ENCODE measurements around the gene CEP164.
A peak's percentile ranks its signal among the peaks of the same experiment; 100 is the strongest.

Gene CEP164

DNA sequence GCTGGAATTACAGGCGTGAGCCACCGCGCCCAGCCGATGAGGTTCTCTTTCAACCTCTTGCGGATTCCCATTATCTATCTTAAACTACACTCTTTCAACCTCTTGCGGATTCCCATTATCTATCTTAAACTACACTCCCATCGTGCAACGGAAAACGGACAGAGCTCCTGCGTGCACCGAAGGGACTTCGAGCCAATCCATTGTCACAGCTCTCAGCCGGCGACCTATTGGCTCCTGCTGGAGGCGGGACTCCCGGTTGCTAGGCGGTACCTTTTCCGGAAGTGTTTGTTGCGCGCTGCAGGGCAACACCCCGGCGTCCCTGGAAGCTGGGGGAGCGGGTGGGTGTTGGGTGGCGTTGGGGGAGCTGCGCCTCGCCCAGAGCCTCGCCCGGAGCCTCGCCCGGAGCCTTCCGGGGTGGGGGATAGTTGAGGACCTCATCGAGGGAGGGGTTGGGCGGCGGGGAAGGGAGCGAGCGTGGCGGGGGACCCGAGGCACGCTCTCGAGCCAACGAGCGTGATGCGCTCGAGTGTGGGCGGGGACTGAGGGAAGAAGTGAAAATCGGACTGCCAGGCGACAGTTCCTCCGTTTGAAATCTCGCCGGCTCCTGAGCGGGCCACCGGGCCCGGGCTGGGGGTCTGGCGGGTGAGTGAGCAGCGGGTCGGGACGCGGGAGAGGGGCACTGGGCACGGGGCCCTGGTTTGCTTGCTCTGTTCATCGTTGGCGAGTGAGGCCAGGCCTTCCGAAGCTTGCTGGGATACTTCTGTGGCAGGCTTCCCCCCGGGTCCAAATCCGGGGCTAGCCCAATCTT is at the start of gene CEP164:
CEP164 (plus strand) TSS at position 288 of the 808 bp plus-strand sequence. CDS start 10,733 bp downstream, outside the sequence.
- DNase-seq = peak; percentile 98

DNA sequence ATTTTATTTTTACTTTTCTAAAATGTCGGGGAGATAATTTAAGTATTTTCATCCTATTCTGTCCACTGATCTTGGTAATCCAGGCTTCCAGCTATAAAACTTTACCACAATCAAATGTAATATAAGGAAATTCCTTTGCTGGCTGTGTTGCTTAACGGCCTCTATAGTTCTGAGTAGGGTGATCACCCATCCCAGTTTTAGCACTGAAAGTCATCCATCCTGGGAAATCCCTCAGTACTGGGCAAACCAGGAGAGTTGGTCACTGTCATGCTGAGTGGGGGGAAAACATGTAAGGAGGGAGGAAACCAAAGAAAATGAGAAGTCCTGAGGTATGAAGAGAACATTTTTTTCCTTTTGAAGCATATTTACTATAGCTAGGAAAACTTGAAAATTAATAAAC is 49.3 kb upstream of the CEP164 start:
- DNase-seq = no peak

DNA sequence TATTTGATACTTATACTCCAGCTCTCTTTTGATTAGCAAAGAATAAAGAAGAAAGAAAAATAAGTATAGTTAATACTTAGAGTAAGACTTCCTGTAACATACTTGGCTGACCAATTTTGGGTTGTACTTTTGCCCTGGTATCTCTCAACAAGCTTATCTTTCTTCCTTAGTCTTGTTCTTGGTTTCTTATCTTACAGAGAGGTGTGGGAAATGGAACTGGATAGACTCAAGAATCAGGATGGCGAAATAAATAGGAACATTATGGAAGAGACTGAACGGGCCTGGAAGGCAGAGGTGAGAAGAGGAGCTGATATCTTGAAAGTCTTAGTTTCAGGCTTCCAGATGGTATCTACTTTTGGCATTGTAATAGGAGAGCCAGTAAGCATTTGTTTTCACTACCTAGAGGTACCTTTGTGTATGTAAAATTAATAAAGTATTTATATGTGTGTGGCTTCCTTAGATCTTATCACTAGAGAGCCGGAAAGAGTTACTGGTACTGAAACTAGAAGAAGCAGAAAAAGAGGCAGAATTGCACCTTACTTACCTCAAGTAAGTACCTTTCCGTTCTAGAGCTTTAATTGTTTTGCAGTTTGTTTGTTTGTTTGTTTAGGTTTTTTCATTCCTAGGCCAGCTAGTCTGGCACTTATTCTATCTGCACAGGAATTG is 47.8 kb upstream of the CEP164 start:
- DNase-seq = no peak

DNA sequence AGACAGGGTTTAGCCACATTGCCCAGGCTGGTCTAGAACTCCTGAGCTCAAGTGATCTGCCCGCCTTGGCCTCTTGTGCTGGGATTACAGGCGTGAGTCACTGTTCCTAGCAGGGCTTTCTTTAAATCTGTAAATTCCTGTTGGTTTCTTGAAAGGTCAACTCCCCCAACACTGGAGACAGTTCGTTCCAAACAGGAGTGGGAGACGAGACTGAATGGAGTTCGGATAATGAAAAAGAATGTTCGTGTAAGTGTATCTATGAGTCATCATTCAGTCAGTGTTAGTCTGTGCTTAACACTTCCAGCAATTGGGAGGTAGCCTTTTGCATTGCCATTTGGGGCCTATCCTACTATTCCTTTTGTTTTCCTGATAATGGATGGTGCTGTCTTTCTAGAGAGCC is 46.5 kb upstream of the CEP164 start:
- peak; percentile 97 for DNase-seq

DNA sequence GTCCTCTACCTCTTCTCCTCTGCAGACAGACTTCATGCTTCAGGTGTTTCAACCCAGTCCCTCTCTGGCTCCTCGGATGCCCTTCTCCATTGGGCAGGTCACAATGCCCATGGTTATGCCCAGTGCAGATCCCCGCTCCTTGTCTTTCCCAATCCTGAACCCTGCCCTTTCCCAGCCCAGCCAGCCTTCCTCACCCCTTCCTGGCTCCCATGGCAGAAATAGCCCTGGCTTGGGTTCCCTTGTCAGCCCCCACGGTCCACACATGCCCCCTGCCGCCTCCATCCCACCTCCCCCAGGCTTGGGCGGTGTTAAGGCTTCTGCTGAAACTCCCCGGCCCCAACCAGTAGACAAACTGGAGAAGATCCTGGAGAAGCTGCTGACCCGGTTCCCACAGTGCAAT is 45.8 kb upstream of the CEP164 start:
- no peak for DNase-seq

DNA sequence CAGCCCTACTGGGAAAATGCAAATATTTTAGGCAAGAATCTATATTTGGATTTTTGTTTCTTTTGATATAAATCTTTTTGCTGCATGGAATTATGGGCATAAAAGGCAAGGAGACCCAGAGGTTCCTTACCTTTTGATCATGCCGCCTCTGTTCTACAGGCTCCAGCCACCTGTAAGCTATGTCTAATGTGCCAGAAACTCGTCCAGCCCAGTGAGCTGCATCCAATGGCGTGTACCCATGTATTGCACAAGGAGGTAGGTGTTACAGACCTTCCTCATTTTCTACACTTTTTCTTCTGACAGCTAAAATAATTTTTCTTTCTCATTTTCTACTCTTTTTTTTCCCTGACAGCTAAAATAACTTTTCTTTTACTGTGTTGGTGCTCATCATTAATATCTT is 44.7 kb upstream of the CEP164 start:
- DNase-seq = no peak

DNA sequence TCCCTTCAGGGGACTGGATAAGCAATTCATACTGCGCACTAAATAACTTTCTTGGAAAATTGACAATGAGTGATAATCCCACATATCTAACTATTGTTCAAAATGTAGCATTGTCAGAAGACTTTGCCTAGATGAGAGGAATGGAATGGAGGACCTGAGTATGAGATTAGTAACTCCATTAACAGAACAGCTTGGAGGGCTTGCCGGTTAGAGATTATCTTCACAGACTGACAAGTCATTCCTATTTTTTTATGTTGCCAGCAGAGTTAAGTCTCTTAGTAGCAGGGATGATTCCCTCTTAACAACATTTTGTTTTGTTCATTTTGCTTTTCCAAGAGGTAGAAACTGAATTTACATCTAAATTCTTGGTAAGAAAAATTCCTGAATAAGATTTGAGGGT is 43.6 kb upstream of the CEP164 start:
- DNase-seq = no peak

DNA sequence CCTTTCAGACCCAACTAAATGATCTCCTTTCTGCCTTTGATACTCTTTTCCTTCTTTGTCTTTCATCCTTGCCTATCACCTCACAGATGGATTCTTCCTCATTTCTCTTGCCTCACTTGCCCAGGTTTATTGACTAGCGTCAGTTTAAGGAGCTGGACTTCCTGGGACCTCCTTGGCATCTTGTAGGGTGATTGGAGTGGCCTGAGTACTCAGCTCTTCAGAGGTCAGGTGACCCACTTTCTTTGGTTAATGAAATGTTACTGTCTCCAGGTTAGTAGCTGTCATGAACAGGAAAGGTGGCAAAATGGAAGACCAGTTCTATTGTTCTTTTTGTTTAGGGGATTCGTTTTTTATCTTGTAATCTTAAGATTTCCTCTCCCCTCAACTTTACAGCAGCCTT is 41.1 kb upstream of the CEP164 start:
- no peak for DNase-seq

DNA sequence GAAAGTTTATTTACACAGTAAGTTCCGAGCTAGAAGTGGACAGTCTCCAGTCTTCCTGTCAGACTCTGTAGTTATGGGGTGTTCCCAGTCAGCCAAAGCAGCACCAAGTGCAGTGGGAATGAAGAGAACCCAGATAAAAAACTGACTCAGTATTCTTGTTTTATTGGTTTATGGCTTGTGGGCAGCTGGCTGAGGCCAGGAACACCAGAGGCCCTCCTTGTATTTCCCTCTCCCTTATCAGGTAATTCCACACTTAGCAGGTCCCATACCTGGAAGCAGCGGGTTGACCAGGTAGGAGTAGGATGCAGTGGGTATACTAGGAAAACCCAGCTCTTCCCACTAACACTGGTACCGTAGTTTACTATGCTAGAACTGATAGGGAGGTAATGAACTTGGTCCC is 40.0 kb upstream of the CEP164 start:
- DNase-seq = no peak

DNA sequence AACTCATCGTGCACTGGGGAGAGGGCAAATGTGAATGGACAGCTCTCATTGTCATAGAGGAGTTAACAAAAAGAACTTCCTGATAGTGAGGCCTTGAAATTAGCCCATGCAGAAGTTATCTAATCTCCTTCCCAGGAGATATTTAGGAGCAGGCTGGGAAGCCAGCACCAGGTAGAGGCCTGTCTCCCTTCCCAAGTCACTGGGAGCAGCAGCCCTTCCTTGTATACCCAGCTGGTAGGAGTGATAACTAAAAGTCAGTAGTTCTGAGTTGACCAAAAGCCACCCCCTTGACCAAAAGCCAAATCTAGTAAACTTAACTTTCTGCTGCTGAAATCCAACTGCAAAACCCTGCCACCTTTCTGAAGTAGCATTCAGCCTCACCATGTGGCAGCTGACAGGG is 37.9 kb upstream of the CEP164 start:
- no peak for DNase-seq

DNA sequence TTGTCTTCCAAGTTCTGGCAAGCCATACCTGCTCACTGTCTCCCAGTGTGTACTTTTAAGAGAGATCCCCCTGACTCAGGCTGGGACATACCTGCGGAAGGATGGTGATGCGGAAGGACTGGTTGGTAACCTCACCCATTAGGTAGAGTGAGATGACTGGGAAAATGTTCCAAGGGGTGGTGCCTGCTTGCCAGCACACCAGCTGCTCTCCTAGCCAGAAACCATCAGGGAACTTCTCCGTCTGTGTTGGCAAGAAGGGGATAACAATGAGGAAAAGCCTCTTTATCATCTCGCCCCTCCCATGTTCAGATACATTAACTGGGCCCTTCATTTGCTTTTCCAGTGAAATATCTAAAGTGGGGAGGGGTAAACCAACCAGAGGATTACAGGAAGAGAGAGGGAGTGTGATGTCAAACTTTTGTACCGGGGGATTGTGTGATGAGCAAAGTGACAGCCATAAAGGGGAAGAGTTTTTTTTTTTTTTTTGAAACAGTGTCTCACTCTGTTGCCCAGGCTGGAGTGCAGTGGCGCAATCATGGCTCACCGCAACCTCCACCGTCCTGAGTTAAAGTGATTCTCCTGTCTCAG is 36.8 kb upstream of the CEP164 start, which contains the start of gene BACE1-AS:
BACE1-AS (plus strand) TSS at position 538 of the 588 bp plus-strand sequence.
- DNase-seq = no peak

DNA sequence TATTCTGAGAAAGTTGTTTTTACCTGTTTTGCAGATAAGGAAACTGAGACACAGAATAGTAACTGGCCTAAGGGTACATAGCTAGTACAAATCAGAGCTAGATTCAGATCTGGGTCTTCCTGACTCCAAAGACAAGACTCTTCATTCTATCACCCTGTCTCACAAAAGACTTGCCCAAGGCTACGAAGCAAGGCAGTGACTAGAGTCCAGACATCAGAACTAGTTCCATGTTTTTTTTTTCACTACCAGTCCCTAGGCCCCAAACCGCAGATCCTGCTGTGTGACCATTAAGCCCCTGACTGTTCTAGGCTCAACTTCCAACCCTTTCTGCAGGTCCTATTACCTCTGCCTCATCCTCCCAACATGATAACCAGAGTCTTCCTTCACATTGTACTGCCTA is 35.0 kb upstream of the CEP164 start:
- DNase-seq = no peak

DNA sequence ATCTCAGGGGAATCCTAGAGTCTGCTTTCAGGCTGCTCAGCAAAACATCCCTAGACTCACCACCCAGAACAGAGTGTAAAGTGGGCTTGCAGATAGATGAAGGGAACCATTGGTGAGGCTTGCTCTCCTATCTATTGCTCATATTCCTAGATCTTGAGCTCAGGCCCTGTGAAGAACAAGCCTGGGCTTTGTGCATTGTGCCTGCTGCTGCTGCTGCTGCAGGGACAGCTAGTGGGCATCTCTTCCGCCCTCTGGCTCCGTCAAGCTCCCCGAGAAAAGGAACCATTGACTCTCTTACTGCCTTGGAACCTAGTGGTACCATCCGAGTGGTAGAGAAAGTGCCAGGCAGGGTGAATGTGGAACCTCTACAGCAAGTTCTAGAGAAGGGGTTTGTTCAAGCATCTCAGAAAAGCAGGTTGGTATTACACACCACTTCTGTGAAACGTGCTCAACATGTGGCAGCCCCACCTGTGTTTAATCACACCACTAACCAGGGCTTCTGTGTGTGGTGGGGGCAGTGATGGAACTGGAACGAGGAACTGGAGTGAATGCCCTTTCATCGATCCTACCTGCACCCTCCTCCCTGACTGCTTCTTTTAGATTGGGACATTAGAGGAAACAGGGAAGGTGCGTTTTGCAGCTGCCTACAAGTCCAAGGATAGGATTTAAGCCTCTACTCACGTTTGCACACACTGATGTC is 32.1 kb upstream of the CEP164 start:
- DNase-seq = no peak

DNA sequence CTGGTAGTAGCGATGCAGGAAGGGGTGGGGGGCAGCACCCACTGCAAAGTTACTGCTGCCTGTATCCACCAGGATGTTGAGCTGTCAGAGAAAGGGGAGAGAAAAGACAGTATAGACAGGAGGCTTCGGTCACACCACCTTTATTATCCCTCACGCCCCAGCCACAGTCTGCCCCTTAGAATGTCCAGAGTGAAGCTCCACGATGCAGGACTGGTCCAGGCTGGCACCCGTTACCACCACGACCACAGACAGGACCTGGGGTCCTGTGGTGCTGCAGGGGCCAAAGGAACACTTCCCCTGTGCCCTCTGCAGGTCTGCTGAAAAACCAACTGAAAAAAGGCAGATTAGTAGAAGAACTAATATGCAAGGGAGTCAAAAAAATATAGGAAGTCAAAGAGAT is 30.8 kb upstream of the CEP164 start:
- DNase-seq = no peak

DNA sequence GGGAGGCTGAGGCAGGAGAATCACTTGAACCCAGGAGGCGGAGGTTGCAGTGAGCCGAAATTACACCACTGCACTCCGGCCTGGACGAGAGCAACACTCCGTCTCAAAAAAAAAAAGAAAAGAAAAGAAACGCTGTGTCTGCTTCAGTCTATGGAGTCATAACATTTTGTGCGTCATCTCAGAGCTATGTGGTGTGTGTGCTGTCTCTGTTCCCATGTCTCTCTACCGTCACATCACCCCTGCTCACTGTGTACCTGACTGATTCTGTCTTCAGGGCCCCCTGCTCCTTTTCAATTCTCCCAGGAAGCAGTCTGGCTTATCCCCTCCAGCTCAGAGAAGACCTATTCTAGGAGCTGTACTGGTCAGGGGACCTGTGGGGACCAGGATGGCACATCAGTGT is 29.5 kb upstream of the CEP164 start:
- no peak for DNase-seq

DNA sequence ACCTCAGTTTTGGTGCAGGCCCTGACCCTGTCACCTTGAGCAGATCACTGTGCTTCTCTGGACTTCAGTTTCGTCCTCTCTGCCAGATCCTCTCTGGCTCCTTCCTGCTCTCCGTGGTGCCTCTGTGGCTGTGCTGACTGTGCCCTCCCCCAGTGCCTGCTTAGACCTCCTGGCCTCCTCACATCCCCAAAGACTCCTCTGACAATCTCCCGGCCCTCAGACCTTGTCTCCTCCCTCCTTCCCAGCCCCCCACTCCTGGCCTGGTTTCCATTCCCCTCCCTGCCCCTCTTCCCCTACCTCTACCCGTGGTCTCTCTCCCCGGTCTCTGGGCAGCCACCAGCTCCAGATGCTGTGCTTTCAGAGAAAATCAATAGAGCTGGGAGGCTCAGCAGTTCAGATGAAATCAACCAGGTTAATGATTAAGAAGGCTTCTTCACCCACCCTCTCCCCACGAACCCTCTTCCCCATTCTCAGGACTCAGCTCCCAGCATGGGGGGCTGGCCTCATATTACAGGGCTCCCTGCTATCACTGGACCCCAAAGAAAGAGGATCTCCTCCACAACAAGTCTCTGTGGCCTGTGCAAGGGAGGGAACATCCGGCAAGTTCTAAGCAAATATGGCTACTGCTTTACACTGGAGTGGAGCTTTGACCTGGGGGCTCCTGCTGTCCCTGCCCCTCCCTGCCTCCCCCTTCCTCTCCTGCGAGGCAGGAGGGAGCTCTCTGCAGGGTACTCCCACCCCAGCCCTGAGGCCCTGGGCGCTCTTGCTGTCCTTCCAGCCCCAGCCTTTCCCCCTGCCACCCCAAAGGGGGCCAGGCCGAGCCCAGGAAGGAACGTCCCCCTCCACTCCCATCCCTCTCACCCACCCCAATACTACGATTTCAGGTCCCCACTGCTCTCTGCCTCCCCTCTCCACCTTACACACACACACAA is 28.0 kb upstream of the CEP164 start:
- no peak for DNase-seq

DNA sequence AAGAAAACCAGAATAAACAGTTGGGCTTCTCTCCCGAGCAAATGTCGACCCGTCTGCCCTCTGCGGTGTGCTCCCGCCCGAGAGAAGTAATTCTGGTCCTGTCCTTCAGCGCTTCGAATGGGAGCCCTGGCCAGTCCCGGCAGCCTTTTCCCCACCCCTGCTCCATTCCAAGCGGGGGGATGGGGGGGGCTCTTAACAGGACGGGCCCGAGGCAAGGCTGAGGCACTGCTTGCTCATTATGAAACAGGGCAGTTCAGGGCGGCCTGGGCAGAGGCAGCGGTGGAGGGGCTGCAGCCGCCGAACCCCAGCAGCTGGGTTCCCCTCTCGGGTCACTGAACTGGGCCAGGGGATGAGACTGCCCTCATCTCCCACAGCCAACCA is 27.4 kb upstream of the CEP164 start:
- peak; percentile 23 for DNase-seq

DNA sequence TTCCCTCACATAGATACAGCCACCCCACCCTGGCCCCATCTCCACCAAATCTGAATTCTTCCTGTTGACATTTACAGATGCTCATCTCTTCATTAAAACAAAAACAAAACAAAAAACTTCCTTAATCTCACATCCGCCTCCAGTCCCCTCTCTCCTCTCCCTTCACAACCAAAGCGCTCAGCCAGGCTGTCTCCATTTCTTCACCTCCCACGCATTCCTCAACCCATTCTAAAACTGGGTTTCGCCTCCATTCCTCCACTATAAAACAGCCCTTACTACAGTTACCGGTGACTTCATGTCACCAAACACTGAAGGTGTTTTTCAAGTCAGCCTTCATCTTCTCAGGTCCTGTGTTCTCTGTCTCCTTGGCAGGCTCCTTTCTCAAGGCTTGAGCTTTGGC is 26.9 kb upstream of the CEP164 start:
- no peak for DNase-seq

DNA sequence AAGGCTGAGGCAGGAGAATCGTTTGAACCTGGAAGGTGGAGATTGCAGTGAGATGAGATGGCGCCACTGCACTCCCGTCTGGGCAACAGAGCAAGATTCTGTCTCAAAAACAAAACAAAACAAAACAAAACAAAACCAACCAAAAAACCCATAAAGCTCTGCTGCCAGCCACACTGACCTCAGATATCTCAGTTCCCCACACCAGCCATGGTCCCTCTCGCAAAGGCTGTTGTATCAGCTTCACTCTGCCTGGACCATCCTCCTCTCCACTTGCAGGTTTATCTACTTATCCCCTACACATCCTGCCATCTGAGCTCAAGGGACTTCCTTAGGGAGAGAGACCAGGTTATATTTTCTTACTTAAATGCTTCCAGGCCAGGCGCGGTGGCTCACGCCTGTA is 25.4 kb upstream of the CEP164 start:
- DNase-seq = no peak

DNA sequence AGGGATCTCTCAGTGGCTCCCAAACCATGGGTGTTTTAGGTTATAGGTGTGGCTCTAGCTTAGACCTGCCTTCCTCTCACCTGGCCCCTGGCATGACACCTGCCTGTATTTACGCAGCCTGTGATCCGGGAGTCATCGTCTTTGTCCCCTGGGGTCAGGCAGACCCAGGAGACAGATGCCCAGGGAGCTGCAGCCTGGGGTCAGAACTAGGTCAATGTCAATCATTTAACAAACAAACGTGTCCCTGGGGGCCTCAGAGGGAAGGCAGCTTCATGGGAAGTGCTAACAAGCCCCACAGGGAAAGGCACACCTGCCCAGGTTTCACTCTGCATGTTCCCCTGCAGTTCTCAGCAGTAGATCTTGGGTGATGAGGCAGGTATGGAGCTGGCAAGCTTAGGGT is 24.6 kb upstream of the CEP164 start:
- DNase-seq = no peak

DNA sequence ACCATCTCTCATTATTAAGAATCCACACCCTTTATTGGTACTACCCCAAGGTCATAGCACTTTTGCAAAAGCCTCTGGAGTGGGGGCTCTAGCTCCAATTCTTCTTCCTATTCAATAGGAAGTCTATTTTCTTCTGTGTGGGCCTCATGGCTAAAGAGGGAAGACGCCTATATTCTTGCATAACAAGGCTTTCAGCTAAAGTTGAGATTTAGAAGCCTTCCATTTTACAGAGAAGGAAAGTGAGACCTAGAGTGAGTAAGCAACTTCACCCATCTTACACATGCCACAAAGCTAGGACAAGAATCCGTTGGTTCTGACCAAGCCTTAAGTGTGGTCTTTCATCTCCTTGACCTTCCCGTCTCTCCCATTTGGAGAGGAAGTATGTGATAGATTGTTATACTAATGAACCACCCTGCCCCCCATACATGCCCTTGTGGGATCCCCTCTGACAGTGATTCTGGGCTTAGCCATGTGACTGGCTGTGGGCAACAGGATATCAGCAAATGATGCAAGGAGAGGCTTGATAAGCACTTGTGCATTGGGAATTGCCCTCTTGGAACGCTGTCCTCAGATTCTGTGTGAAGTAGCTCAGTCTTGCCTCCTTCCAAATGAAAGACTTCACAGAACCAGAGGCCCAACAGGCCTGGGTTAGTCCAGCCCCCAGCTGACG is 23.9 kb upstream of the CEP164 start:
- DNase-seq = no peak

DNA sequence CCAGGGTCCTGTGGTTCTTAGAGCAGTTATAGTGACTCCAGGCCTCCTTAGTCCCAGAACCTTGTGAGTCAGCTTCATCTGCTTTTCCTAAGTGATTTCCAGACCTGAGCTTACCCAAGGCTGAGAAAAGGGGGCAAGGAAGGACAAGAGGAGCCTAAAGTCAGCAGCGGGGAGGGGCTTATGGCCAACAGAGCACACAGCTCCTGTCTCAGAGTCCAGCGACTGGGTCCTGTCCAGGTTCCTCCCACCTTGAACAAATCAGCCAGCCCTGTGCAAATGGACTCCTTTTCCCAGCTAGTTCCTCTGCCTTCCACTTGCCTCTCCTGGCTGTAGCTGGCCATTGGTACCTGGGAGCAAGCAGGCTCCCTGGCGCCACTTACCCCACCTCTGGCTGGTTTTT is 22.5 kb upstream of the CEP164 start:
- DNase-seq = no peak
